HG03439 (cell line): ENCODE results near the gene HCRTR1.
A peak's percentile ranks its signal among the peaks of the same experiment; 100 is the strongest.

Source experiments
- ATAC-seq: cut with Tn5 transposase; IDR thresholded peaks from one replicate; pipeline ENCODE4 v1.9.1; 2021; ENCODE audit warnings: mild to moderate bottlenecking, moderate library complexity; ENCODE audit not compliant: unreplicated experiment

HCRTR1 gene

GRCh38 chr1:31596737-31597097, 20.8 kb upstream of the HCRTR1 start:
- no peak for ATAC-seq

- no peak for ATAC-seq
Measured at GRCh38 chr1:31598980-31599379, 18.5 kb upstream of the HCRTR1 start.

- ATAC-seq = no peak
Measured at GRCh38 chr1:31600641-31601040, 16.8 kb upstream of the HCRTR1 start.

DNA sequence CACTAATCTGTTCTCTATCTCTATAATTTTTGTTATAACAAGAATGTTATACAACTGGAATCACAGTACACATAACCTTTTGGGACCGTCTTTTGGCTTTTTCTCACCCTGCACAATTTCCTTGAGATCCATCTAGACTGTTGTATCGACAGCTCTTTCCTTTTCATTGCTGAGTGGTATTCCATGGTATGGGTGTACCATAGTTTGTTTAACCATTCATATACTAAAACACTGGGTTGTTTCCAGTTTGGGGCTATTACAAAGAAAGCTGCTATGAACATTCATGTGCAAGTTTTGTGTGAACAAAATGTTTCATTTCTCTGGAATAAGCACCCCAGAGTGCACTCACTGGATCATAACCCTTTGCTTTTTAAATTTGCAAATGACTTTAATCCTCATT, 15.4 kb upstream of the HCRTR1 start:
- ATAC-seq = no peak

DNA sequence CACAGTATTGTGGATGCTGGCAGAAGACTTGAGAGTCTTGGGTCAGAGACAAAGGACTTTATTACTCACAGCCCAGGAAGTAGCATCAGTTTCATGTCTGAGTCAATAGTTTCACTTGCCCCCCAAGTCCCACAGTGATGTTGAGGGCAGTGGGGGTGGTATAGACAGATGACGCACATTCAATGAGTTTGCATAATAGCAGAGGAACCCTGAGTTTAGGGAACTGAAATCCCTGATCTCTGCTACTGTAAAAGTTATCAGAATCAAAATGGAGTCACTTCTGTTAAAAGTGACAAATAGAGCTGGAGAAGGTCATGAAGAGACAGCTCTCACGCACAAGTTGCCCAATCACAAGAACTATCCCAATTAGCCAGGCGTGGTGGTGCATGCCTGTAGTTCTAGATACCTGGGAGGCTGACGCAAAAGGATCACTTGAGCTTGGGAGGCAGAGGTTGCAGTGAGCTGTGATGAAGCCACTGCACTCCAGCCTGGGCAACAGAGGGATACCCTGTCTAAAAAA, 11.5 kb upstream of the HCRTR1 start:
- peak; percentile 94 for ATAC-seq

- ATAC-seq = no peak
Measured at GRCh38 chr1:31607360-31607759, 10.1 kb upstream of the HCRTR1 start.

DNA sequence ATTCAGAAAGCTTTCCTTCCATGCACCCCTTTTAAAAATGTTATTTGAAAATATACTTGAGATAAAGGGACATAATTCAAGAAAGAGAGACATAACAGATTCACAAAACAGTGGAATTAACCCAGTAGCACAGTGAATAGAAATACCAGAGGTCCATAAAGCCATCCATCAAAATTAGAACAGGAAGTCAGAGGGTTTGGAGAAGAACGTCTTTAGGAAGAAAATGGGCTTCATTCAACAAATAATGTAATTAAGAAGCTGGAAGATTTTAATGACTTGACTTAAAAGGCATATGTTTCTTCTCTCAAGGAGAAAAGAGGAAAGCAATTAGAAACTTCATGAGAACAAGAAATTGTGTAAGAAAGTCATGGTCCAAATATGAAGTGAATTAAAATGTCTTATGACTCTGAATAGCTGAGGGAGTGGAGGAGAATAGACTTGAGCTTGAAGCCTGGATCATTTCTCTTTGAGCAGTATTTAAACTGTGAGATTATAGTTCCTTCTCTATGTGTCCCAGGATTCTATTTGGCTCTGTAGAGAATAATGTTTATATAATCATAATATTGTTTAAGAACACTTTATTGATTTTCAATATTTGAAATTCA, 7.9 kb upstream of the HCRTR1 start:
- ATAC-seq = no peak

DNA sequence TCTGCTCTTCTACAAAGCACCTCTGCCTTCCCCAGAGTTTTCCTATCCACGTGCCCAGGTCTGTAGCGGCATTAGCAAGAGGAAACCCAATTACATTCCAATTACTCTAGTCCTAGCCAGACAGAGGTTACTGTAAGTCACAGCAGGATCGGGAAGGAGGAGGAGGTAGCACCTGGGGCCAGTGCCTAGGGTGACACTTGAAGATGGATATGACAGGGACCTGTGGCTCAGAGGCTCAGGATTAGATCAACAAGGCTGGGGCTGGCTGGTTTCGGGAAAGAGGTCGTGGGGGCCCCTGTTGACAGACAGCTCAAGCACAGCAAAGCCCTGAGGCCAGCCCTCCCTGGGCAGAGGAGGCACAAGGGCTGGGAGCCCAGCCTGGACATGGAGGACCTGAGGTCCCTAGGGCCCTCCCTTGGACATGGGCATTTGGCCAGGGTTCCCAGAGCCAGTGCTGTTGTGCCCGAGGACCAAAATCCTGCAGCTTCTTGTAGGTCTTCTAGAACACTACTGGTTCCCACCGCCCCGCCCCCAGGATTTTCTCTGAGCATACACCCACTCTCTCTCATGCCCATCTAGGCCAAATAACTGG, 3.0 kb upstream of the HCRTR1 start:
- no peak for ATAC-seq

DNA sequence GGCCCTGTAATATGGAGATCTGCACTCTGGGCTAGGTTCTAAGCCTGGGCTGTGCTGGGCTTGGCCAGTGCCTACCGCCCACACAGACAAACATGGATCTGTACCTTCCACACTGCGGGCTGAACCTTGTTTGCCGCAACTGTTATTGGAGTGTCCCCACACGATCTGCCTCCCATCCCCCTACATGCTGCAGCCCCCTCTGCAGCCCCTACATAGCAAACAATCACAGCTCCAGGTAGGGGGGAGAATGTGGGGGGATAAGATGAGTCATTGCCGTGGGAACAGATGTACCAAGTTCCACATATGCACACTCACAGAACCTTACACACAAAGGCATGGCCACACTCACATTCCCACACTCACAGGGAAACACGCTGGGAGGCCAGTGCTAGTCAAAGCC, 2.1 kb upstream of the HCRTR1 start:
- no peak for ATAC-seq

GRCh38 chr1:31615939-31616338, 1.6 kb upstream of the HCRTR1 start:
- no peak for ATAC-seq

DNA sequence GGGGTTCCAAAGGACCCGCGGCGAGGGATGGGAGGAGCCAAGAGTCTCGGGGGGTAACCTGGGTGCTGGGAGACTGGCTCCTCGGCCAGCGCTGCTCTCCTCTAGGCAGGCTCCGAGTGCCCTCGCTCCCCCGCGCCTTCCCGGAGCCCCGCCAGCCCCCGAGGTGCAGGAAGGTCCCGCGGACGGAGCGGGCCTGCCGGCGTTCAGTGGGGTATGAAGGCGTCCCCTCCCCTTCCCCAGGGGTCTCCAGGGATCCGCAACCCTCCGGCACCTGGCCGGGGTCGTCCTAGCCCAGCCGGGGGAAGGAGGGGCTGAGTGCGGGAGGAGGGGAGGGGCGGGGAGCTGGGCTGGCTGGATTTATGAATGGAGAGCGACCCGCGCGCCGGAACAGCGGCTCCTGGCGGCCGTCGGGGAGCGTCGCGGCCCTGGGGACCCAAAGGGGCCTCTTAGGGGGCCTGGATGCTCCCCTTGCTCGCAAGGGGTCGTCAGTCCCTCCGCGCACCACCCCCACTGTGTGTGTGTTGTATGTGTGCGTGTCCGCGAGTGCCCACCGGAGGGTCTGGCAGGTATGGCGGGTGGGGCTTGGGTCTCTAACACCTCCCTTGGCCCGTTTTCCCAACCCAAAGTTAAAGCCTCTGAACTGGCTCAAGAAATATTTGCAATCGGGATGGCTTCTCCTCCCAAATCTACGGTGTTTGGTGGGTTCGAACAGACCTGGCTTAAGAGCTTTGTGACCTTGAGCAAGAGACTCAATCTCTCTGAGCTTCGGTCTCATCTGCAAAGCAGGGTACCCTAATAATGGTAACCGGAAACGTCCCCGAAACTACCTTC, 642 bp downstream of the HCRTR1 start:
- ATAC-seq = no peak

- no peak for ATAC-seq
Measured at GRCh38 chr1:31618916-31619846, 1.7 kb downstream of the HCRTR1 start.

DNA sequence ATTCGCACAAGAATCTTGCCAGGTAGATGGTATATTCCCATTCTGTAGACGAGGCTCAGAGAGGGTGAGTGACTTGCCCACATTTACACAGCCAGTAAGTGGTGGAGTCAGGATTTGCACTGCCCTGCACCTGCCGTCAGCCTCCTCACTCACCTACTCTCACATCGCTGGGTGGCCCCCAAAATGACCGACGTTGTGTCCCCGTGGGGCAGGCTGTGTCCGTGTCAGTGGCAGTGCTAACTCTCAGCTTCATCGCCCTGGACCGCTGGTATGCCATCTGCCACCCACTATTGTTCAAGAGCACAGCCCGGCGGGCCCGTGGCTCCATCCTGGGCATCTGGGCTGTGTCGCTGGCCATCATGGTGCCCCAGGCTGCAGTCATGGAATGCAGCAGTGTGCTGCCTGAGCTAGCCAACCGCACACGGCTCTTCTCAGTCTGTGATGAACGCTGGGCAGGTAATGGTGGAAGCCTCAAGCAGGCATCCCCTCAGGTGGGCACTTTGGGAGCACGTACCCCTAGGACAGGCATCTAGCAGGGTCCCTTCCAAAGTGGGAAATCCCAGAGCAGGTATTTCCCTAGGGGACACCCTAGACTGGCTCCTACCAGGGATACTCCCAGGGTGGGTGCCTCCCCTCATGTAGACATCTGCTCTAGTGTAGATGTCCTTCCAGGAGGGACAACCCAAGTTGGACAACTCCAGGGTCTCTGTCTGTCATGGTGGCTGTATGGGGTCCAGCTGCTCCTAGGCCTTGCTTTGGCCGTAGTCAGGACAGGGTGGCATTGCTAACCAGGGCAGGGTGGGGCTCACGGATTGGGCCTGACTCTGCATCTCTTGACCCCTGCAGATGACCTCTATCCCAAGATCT, 3.4 kb downstream of the HCRTR1 start:
- no peak for ATAC-seq

- ATAC-seq = no peak
Measured at GRCh38 chr1:31621498-31621820, 4.0 kb downstream of the HCRTR1 start.

DNA sequence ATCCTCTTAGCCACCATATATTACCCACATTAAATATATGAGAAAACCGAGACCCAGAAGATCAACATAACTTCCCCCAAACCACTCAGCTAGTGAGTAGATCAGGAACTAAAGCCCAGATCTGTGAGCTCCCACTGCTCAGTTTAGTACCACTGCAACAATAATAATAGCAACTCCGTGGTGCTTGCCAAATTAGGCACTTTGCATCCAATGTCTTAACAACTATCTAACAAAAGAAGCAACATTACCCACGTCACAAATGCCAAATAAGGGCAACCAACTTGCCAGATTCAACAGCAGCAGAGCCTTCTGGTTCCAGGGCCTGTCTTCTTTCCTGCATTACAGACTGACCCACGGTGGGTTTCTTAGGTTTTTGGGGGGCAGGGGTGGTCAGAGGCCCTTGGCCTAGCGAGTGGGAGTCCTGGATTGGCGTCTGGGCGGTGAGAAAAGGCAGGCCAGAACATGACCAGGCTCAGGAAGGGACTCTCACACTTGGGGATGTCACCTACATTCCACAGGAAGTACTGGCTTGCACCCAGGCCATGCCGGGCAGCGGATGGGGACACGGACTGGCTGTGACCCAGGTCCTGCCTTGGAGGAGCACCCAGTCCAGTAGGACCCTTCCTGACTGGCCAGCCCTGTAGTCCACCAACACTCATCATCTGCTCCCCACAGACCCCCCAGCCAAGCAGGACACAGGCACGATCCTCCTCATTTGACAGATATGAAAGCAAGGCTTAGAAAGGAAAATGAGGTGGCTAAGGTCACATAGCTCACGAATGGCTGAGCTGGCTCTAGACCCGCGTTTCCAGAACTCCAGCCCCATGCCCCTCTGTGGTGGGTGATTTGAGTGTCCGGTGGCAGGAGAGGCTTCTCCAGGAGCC, 4.6 kb downstream of the HCRTR1 start:
- no peak for ATAC-seq

DNA sequence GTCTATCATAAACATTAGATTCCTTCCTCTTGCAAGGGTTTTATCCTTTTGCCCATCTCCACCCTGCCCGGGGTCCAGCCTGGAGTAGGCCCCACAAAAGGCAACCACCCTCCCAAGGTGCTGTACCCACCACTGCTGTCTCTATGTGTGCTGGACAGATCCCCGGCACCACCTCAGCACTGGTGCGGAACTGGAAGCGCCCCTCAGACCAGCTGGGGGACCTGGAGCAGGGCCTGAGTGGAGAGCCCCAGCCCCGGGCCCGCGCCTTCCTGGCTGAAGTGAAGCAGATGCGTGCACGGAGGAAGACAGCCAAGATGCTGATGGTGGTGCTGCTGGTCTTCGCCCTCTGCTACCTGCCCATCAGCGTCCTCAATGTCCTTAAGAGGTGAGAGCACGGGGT, 5.9 kb downstream of the HCRTR1 start:
- no peak for ATAC-seq

- ATAC-seq = no peak
Measured at GRCh38 chr1:31624309-31624708, 6.8 kb downstream of the HCRTR1 start.

GRCh38 chr1:31624731-31625514, 7.4 kb downstream of the HCRTR1 start:
- ATAC-seq = no peak
